HG03571 (cell line): ENCODE measurements around the gene SPDYC.
A peak's percentile ranks its signal among the peaks of the same experiment; 100 is the strongest.

Experiments
- ATAC-seq: cut with Tn5 transposase; IDR thresholded peaks from one replicate; pipeline ENCODE4 v1.9.1; 2021; ENCODE audit not compliant: unreplicated experiment

SPDYC gene, protein sequence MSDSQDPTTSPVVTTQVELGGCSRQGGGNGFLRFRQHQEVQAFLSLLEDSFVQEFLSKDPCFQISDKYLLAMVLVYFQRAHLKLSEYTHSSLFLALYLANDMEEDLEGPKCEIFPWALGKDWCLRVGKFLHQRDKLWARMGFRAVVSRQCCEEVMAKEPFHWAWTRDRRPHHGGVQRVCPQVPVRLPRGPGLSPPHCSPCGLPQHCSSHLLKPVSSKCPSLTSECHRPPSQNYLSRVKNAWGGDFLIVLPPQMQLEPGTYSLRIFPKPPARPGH

DNA sequence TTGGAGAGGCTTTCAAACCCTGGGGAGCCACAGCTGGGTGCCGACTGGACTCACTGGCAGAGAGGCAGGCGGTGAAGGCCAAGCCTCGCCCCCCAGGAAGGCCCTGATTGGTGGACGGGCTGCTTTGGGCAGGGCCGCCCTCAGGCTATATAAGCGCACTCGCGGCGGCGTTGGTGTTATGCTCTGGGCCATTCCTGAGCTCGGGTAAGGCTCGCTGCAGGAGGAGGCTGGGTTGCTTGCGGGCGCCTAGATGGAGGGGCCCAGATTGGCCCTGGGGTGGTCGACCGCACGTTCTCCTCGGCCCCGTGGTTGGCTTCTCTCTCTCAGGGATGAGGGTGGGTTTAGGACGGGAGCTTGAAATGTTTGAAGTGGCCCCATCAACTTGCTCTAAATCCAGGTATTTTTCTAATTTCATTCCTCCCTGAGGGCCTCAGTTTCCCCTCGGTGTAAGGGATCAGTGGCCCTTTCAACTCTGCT, at the start of gene SPDYC:
Gene SPDYC (plus strand): TSS at position 176 of the 477 bp plus-strand sequence. CDS start 1,125 bp downstream, outside the sequence.
- no peak for ATAC-seq

DNA sequence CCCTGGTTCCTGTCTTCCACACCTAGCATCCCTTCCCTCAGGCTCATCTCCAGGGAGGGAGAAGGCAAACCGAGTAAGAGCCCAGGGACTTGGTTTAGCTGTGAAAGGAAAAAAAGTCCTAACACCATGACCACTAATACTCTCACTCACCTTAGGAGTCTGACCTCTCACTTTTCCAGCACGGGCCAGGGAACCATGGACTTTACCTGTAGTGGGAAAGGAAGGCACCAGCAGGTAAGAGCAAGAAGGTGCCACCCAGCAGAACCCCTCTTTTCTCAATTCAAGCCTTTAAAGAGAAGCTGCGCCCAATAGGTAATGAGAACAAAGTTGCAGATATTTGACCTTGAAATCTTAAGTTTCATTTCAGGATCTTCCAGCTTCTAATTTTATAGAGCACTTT, 49.2 kb upstream of the SPDYC start:
- ATAC-seq: no peak

DNA sequence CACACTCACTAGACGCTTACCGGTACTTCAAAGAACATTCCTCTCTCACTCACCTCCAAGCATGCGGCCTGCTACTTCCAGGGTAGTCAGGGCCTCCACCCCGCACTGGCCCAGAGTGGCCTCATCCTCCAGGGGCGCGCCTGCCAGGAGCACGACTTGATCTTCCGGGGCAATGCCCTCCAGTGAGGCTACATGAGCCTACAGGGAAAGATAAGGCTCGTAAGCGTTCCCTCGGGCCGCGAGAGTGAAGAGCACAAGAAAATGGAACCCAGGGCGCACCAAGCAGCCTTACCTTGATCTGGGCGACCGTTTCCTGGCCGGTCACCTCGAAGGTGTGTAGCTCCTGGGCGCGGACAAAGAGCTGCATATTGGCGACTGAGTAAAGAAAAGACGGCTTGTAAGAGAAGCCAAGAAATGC, 48.6 kb upstream of the SPDYC start:
- no peak for ATAC-seq

DNA sequence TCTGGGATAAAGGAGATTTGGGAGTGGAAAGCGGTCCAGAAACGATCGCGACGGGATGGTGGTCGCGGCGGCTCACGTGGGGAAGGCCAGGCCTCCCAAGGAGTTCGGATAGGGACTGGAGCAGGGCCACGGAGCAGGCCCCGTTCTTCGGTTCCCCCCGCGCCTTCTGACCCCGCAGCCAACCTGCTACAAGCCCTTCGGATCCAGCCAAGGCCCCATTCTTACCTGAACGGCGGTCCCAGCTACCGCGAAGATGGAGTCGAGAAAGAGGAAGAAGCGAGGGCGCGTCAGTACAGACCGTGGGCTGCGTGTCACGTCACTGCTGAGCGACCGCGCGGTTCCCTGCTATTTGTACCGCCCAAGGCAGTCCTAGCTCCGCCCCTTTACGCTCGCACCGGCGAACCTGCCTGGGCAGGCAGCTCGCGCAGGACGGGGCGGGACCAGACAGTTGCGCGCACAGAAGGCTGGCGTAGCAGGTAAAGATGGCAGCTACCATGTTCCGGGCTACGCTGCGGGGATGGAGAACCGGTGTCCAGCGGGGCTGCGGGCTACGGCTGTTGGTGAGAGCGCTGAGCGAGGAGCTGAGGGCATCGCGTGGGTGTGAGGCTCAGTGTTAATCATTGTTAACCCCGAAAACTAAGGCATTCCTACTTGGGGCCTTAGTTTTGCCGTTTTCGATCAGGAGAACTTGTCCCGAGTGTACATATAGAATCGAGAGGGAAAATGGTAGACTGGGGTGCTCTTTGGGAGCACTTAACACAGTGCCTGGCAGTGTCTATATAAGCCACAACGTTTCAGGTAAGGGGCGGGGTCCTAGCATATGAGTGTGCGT, 48.0 kb upstream of the SPDYC start, which contains the start of the genes FAU and MRPL49:
Gene FAU (minus strand): TSS at position 270 of the 832 bp plus-strand sequence. CDS start 321 bp downstream, outside the sequence.
Gene MRPL49 (plus strand): TSS at position 457 of the 832 bp plus-strand sequence. CDS start 26 bp downstream, at position 483.
- ATAC-seq: peak; percentile 49

DNA sequence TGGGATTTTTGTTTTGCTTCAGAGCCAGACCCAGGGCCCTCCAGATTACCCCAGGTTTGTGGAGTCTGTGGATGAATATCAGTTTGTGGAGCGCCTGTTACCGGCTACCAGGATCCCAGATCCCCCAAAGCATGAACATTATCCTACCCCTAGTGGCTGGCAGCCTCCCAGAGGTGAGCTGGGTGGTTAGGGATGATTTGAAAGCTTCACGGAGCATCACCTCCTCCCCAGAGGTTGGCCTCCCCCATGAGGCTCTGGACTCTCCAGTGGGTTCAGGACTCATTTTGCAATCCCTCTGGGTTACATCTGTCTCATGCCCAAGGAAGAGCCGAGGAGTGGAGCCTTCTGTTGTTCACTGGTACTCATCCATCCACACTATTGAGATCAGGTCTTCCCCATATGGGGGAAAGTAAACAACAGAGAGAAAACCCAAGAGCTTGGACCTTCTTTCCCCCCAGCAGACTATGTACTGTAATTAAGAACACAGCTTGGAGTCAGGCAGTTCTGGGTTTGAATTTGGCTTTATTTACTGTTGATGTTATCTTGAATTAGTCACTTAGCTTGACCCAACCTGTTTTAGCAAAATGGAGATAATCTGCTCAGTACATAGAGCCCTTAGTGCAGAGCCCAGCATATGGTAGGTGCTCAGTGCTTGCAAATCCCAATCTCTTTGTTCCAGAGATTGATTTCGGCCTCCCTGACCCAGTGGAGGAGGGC, 45.4 kb upstream of the SPDYC start:
- ATAC-seq: no peak

DNA sequence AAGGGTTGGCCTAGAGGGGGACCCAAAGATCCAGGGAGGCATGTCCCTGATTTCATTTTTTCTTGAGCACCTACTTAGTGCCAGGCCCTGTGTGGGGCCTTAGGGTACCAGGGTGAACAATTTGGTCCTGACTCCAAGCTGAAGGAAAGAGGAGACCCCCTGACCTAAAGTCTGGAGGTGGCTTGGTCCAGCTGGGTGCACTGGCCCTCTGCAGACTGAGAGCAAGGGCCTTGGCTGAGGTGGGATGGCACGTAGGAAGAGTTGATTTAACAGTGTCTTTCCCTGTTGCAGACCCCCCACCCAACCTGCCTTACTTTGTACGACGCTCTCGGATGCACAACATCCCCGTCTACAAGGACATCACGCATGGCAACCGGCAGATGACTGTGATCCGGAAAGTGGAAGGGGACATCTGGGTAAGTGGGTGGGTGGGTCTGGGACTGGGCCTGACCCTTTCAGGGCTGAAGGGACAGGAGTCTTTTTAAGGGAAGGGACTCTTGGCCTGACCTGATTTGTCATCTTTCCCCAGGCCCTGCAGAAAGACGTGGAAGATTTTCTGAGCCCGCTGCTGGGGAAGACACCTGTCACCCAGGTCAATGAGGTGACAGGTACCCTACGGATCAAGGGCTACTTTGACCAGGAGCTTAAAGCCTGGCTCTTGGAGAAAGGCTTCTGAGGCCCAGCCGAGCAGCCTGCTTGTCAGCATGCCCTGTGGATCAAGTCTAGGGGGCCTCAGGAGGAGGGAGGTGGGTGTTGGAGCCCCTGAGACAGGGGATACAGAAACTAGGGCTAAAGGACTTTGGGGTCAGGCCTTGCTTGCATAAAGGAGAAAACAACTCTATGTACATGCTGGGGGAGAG, 44.6 kb upstream of the SPDYC start:
- ATAC-seq: no peak

DNA sequence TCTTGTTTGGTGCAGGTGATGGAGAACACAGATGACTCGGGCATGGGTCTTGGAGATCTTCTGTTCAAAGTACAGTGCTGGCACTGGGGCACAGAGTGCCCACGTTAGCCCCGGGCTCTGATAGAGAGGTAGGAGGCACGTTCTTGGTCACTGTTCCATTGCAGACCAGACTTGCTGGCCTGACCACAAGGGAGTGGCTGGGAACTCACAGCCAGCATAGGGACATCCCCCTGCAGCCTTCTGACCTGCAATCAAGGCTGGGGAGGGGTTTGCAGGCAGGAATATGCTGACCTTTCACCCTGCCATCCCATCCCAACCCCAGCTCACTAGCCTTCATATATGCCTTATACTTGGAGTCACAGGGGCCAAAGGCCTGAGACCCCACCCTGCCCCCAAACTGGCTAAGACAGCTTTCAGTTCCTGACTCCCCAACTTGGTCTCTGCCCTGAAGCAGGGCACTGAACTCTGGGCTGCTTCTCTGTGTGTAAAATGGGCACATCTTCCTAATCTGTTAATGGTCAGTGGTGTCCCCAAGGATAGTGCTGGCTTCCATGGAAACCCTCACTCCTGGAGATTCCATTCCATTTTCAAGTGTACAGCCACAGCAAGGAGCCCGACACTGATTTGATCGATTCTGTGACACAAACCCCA, 43.3 kb upstream of the SPDYC start:
- no peak for ATAC-seq

DNA sequence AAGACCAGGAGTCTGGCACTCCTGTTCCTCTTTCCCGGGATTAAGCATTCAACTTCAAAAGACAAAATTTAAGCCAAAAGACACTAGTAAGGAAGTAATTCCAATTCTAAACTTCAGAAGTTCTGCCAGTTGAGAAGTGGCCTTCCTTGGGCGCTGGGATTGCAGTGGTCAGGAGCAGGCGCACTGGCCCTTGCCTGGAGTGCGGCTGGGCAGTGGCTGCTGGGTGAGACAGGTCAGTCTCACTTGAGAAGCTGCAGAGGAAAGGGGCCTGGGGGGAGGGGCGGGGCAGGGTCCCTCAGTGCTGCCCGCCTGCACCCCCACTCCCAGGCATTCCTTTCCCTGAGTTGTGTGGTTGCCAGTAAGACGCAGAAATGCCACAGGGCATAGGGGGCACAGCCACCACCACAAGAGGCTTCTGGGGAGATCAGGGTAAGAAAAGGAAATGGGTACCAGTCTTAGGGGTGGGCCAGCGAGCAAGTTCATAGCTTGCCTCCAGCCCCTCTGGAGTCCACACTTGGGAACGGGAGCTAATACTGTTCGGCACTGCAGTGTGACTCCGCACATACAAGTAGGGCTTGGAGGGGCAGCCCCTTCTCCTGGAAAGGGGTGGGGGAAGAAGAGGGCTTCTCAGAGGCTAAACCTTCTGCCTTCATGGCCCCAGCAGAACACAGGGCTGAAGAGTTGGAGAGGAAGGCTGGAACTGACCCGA, 42.4 kb upstream of the SPDYC start:
- no peak for ATAC-seq

DNA sequence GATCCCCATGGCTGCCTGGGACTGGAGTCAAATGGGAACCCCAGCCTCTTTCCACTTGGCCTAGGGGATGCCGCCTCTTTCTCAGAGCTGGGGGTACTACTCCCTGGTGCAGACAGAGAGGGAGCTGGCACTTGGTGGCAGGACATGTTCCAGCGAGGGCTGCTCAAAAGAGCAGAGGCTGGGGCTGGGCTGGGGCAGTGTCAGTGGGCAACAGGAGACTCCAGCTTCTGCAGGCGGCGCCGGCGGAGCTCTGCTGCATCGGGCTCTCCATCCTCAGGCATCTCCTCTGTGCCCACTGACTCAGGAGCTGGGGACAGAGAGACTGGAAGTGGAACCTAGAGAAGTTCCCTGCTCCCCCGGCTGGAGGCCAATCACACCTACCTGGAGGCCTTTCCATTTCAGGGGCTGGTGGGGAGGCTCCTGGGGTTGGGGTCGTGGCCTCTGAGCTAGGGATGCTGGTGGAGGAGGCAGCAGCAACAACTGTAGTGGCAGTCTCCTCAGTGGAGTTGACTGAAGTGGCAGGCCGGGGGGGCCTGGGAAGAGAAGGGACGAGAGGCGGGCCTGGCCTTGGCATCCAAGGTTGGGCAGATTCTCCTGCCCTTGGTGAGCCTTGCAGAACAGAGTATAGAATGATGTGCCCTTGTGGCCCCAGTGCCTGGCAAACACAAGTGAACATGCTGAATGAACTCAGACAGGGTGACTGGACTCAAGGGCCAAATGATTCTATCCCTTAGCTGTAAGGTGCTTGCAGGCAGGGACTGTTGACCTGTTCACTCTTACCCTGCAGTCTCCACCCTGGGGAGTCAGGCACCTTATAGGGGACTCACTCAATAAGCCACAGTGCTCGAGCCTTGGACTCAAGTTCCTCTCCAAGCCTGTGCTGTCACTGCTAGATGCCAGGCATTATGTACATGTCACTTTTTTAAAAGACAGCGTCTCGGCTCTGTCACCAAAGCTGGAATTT, 41.6 kb upstream of the SPDYC start:
- no peak for ATAC-seq

DNA sequence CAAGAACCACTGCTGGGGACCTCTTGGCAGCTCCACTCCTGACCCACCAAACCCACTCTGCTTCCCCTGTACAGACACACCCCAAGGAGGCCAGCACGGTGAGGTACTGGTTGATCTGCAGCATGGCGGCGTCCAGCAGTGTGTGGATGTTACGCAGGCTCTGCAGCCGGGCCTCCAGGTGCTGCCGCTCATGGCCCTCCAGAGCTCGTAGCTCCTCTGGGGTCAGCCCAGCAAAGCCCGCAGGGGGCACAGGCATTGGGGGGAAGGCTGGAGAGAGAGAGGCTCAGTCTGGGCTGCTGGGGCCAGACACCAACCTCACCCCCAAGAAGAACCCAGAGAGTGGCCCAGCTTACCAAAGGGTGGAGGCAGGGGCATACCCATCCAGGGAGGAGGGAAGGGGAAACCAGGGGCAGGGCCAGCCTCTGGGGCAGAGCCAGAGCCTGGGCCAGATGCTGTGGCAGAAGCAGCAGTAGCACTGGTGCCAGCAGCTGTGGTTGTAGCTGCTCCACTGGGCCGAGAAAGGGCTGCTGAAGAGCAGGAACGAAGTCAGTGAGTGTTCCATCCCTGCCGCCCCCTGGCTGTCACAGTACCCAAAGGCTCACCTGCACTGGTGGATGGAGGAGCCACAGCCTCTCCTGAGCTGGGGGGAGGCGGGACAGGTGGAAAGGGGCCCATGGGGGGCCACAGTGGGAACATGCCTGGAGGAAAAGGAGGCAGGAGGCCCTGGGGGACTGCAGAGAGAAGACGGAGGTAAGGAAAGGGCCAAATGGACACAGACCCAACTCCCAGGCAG, 40.2 kb upstream of the SPDYC start:
- ATAC-seq: no peak

DNA sequence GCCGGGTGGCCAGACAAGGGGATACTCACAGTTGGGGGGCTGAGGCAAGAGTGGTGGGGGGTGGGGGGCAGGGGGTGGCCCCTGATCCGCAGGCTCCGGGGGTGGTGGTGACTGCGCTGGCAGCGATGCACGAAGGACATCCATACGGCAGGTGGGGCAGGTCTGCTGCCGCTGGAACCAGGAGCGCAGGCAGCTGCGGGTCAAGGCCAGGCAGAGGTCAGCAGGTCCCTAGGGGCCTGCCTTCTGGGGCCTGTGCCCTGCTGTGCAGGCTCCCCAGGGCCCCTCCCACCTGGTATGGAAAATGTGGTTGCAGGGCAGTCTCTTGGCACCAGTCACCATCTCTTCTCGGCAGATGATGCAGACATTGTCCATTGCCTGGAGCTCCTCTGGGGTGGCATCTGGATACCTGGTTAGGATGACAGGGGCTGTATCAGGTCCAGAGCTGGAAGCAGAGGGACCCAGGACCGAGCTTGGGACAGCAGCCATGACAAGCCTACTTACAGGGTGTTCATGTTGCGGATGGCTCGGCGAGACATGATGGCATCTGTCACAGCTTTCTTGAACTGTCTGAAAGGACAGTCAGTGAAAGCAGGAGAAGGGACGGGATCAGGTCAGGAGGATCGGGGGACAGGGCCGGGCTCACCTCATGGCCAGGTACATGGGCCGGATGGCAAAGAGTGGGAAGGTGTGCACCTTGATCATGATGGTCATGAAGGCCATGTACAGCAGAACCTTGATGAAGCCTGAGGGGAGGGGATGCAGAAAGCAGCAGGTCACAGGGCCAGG, 39.2 kb upstream of the SPDYC start:
- no peak for ATAC-seq

DNA sequence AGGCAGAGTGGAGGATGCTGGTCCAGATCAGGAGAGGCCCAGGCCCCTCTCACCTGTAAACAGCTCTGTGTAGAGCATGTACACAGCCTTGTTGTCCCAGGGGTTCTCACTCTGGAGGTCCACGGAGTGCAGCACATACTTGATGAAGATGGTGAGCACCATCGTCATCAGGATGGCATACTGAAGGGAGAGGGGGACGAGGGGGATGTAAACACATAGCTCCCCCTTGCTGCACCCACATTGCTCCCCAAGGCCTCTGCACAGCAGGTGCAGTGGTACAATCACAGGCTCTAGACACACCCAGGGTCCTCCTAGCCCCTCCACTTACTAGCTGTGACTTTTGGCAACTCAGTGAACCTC, 38.6 kb upstream of the SPDYC start:
- ATAC-seq: no peak

DNA sequence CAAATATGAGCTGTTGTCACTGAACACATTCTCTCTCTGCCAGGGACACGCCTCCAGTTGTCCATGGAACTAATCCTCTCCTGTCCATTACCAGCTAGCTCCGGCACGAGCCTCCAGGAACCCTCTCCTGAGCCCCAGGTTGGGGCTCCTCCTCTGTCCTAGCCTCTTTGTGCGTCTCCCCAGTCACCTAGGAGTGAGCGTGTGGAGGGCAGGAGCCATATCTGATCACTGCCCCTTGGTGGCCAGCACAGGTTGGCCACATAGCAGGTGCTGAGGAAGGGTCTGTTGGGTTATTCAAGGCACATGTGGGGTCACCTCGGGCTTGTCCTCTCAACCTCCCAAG, 38.2 kb upstream of the SPDYC start:
- no peak for ATAC-seq

DNA sequence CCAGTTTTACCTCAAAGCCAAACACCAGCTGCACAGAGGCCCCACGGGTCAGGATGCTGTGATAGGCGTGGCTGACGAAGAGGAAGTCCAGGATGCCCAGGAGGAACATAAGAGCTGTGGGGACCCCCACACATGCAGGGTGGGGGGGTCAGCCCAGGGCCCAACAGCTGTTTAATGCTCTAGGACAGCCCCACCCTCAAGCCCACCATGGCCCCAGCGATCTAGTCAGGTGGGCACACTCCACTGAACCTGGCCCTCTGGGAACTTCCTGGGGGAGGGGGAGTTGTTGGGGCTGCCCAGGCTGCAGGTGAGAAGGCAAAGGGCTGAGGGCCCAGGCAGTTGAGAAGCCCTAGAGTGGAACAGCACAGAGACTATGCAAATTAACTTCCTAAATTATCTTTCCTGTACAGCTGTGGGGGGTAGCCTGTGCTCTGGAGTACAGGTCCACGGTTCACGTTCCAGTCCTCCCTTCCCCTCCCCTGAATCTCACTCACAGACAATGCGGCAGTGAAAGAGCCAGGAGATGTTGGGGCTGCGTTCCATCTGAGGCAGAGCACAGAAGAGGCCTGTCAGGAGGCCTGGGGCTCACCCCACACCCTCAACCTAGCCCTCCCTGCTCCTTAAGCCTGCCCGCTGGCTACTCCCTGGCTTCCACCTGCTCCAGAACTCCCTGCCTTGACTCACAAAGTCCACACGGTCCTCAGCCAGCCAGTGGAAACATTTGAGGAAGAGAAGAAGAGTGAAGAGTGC, 37.6 kb upstream of the SPDYC start:
- peak; percentile 35 for ATAC-seq

DNA sequence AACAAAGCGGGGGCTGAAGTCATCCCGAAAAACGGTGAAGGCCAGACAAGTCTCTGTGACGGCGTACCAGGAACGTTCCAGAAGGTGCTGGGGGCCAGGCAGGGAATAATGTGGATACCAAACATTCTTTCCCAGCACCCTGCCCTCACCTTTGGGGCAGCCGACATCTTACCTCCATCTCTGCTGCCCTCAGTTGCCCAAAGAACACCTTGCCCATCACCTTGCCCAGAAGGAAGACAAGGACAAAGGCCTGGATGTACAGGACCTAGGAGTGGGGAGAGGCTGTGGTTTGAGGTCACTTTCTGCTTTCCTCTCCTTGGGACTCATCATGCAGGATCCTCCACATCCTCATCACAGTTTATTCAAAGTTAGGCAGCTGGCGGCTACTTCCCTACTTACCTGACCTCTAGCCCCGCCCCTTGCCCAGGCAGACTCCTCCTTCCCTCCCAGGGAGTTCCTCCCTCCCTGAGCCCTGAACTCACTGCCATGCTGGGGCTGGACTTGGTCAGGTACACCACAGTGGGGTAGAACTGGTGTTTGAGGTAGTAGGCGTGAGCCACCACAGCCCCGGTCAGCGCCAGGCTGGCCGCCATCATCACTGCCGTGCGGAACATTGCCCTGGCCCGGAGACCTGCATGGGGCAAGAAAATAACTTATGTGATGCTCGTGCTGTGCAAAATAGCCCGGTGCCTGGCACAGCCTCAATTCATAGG, 36.9 kb upstream of the SPDYC start:
- no peak for ATAC-seq
